HG03095 (cell line): ENCODE results near the gene TCAIM.

Experiments
- ATAC-seq: cut with Tn5 transposase; IDR thresholded peaks from one replicate; pipeline ENCODE4 v1.9.1; 2021; ENCODE audit warnings: moderate library complexity; ENCODE audit not compliant: unreplicated experiment

Gene TCAIM

DNA sequence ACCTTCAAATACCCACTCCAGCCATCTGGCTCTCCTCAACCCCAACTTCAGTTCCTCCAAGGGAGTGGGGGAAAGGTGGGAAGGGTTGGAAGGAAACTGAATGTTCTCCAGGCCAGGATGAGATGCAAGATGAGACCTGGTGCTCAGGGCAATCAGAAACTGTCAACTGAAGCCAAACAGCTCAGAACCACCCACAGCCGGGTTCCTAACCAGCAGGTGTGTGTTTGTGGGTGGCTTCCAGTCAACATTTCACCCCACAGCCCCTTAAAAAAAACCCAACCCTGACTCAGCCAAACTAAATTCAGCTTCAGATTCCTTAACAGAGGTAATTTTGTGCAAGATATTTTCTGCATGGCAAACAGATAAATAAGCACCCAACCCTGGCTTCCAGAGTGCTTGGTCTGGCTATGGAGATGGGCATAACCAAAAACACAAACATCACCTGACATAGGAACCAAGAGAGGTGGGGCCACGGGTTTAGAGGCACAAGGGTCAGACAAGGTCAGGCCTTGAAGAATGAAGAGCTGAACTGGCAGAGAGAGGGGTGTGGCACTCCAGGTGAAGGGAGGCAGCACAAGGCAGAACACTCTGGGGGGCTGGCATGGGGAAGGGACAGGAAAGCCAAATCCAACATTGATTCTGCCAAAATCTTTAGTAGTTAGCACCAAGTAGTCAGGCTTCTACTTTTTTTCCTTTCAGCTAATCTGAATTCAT is 104.2 kb downstream of the TCAIM start:
- no peak for ATAC-seq

DNA sequence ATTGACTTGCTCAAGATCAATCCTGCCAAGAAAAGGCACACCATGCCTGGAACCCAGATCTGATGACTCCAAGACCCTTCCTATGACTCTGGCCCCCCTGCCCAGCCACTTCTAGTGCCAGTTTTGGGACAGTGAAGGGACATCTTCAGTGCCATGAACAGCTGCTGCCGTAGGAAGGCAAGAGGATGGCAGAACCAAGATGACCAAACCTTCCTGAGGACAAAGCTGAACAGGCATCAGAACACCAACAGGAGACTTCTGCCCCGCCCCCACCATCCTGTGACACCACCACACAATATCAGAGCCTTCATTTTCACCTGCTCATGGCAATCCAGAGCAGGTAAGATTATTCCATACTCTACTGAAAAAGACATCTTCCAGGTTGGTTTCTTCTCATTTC is 105.9 kb downstream of the TCAIM start:
- ATAC-seq, result no peak

DNA sequence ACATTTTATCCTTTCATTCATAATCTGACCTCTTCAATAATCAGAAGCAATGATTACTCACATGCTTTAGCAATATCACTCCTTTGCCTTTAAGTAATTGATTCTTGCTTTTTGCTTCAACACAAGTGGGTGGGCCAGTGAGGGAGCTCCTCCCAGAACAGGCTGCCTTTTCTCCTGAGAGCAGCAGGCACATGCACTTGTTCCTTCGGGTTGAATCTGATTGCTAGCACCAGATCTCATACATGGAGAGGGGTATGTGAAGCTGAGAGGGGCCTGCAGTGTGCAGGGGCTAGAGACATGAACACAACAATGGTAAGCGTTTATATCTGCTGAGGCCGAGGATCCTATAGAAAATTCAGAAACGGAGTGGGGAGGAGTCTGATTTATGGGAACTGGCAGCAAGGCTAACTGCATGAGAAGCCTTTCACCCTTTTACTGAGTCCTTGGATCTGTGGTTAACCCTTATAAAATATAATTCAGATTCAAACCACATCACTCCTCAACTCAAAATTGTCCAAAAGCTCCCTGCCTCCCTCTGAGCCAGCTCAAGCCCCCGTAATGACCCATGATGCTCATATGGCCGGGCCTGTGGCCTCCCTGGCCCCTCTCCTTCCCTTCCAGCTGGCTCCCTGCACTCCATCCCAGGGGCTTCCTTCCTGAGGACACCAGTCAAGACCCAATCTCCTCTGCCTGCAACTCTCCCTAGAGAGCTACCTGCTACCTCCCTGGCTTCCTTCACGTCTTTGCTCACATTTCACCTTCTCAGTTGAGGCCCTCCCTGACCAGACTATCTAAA is 106.5 kb downstream of the TCAIM start:
- ATAC-seq, result no peak

DNA sequence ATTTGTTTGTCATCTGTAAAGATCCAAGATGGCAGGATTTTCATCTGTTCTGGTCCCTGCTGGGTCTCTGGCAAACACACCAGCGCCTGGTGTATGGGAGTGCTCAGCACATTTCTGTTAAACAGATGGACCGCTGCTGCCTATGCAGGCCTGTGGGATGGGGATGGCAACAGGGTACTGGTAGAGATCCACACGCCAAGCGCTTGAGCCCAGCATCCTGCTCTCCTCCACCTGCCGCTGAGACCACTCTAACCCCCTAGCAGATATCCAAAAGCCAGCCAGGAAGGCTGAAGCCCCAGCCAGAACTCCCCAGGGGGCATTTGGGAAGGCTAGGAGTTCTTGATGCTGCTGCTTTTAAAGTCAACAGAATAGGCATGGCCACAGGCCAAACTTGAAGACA is 107.2 kb downstream of the TCAIM start:
- no peak for ATAC-seq

DNA sequence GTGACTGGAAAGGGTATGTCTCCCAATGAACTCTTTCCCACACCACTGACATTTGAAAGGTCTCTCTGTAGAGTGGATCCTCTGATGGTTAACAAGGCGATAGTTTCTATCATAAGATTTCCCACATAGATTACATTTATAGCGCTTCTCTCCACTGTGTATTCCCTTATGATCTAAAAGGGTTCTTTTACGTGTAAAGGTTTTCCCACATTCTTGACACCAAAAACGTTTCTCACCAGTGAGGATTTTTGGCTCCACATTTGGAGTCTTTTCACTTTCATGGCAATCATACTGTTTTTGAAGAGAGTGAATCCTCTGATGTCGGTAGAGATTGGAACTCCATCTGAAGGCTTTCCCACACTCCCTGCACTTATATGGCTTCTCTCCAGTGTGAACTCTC is 108.4 kb downstream of the TCAIM start:
- ATAC-seq, result no peak

DNA sequence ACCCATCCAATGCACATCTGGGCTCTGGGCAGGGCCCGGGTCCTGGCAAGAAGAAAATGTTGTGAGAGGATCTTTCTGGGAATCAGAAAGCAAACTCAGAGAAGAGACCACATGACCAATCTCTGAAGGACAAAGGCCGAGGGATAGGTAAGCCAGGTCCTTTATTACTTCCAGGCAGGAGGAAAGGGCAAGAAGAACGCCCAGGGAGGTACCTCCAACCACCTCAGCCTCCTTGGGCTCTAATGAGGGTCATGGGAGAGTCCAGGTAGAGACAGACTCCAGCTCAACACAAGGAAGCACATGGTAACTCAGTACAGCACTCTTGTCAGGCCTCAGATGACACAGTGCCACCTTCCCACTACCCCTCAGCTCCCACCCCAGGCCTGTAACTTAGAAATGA is 112.9 kb downstream of the TCAIM start:
- ATAC-seq, result no peak

DNA sequence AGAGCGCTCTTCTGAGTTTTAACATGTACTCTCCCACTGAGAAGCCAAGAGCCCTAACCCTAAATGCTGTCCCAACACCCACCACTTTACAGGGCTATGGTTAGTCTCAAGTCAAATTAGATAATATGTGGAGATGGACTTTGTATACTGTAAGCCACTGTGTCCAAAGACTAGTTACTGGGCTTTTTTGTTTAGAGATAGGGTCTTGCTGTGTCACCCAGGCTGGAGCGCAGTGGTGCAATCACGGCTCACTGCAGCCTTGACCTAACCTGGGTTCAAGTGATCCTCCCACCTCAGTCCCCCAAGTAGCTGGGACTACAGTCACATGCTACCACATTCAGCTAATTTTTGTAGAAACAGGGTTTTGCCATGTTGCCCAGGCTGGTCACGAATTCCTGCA is 115.7 kb downstream of the TCAIM start:
- no peak for ATAC-seq

DNA sequence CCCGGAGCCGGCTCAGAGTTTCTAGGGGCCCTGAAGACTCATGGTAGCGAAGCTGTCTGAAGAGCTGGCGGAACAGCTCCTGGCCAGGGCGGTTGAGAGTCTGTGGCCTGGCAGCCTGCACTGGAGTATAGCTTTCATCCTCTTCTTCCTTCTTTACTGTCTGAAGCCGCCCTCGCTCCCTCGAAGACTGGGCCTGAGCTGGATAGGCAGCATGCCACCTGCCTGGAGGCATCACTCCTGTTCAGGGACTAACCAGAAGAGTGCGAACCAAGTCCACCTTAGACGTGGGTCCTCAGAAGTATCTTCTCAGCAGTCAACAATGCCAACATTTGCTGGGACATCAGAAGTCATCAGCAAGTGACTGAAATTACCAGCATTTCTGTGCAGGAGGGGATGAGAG is 116.8 kb downstream of the TCAIM start:
- no peak for ATAC-seq
